NCI-H1105 (cell line): Measurements from ENCODE around the gene RXFP4.
"Not testable (repeated sequence)": the region's sequence is repeated elsewhere in the genome, so short reads cannot be mapped to it uniquely, and the experiment has no call there.

Experiments
- DNase-seq: peaks from one replicate; lab custom pipeline; 2025; lab: John Stamatoyannopoulos, UW

RXFP4 gene

GRCh38 chr1:155930725-155931124 is 10.7 kb upstream of the RXFP4 start:
- not testable (repeated sequence) for DNase-seq

DNA sequence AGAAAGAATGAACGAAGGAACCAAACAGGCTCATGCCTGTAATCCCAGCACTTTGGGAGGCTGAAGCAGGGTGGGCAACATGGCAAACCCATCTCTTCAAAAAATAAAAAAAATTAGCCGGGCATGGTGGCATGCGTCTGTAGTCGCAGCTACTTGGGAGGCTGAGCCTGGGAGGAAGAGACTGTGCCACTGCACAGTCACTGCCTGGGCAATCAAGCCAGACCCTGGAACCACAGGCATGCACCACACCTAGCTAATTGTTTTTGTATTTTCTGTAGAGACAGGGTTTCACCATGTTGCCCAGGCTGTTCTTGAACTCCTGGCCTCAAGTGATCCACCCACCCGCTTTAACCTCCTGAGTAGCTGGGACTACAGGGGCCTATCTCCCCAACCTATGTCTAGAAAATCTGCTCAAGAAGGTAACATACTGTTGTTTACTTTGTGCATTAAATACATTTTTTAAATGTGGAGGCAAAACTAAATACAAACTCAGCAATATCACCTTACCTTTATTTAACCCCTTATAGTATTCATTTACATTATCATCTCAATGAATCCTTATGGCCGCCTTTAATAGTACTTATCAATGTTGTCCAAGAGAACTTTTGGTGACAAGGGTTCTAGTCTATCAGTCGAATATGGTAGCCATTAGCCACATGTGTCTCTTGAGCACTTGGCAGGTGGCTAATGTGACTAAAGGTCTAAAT is 10.0 kb upstream of the RXFP4 start:
- DNase-seq, result no peak

GRCh38 chr1:155932081-155932480 is 9.4 kb upstream of the RXFP4 start:
- no peak for DNase-seq

DNA sequence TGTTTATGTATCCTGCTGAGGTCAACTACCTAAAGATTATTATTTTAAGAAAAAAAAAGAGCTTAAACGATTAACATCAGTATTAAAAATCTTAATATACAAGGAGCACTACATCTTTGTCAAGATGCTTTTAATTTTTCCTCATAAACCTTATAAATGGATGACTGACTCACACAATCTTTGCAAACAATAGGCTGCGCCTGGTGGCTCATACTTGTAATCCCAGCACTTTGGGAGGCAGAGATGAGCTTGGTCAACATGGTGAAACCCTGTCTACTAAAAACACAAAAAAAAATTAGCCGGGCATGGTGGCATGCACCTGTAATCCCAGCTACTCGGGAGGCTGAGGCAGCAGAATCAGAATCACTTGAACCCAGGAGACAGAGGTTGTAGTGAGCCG is 9.0 kb upstream of the RXFP4 start:
- DNase-seq, result no peak

DNA sequence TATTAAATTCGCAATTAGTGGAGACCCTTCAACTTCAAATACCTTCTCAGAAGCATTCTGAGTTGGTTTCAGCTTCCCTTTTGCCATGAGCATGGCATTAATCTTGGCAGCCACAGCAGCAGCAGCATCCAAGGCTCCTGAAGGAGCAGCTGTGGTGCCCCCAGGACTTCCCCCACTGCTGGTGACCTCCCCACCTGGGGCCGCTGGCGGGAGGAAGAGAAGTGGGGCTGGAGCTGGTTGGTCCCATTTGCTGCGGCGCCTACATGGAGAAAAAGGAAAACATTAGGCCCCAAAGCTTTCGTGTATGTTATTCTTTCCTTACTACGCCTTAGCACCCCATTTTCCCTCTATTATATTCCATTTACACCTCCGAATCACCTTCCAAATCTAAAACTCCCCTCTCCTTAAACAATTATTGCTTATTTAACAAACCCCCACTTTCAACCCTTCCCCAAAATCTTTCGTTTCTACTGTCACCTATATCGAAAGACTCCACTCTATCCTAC is 7.8 kb upstream of the RXFP4 start:
- no peak for DNase-seq

GRCh38 chr1:155934097-155934935 is 7.1 kb upstream of the RXFP4 start, which contains the start of gene KHDC4:
TSS of gene KHDC4 (minus strand) at chr1:155934413. CDS start at chr1:155934373, 40 bp downstream.
- DNase-seq, result peak; percentile 99

GRCh38 chr1:155934936-155935590 is 6.4 kb upstream of the RXFP4 start:
- no peak for DNase-seq

DNA sequence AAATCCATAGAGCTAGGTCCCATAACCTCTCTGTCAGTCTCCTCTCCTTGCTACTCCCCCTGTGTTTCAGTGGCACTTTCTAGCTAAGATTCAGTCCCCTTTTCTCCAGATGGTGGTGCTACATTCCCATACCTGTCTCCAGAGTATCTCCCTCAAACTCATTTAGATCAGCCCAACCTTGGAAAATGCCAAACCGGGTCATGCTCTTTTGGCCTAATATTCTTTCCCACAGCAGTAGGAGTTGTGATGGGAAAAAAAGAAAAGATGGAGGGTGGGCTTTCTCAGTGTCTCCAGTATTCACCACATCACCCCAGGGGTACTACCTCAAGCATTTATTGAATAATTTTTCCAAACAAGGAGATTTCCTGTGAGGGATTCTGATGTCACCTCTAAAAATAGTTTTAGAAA is 3.2 kb upstream of the RXFP4 start:
- peak; percentile 37 for DNase-seq

DNA sequence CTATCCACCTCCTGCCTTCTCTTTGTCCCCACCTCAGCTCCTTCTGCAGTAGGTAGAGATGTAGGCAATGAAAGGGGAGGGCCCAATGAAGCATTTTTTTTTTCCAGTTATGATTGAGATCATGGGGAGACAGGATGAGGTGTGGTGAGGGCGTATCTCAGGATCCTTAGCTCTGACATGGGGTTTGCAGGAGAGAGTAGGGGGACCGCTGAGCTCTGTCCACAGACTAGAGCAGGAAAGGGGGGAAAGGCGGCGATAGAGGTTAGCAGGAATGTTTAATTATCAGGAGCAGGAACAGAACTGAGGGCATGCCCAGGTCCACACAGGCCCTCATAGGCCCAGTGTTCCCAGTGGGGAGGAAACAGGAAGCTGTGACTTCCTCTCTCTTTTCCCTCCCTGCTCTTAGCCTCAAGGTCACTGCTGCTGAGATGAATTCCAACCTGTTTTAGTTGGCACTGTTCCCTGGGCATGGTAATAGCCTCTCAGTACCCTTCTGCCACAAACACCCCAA is 901 bp upstream of the RXFP4 start:
- no peak for DNase-seq

GRCh38 chr1:155941845-155942531 is 550 bp downstream of the RXFP4 start:
- no peak for DNase-seq

- no peak for DNase-seq
These were observed 1.2 kb downstream of the RXFP4 start for GRCh38 chr1:155942578-155943141.

DNA sequence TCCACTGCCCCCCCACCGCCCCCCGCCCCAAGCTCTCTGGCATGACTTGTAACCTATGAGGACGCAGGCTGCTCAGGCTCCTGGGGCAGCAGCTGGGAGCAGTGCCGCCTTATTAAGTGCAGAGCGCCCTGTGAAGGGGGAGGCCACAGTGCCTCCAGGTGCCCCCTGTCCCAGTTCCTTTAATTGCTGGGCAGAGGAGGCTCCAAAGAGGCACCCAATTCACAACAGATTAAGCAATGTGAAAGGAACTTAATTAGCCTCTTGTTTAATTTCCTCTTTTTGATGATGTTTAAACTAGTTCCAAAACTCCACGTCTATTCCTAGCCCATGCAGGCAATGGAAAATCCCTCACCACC is 3.0 kb downstream of the RXFP4 start:
- DNase-seq, result no peak

DNA sequence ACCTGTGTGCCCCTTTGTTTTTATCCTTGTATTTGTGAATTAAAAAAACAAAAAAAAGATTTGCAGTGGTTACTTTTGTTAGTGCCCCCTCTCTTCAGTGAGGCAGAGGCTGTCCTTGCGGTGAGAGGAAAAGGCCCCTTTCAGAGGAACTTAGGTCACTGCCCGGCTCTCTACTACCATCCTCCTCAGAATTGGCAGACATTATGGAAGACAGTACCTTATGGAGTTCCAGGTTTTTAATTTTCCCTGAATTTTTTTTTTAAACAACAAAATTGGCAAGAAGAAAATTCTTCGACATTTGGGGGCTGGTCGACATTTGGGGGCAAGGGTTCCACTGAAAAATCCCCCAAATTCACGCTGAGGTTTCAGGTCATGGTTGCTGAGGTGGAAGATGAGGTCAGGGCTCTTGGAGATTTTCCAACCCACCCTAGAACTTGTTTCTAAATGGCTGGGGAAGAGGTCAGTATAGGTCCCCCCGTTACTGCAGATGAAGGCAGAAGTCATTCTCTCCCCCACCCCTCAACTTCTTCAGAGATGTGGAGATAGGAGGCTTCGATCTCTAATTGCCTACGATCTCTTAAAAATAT is 5.3 kb downstream of the RXFP4 start:
- no peak for DNase-seq

GRCh38 chr1:155947292-155947691 is 5.9 kb downstream of the RXFP4 start:
- no peak for DNase-seq

- DNase-seq, result no peak
These were observed 6.3 kb downstream of the RXFP4 start for GRCh38 chr1:155947741-155948140.

DNA sequence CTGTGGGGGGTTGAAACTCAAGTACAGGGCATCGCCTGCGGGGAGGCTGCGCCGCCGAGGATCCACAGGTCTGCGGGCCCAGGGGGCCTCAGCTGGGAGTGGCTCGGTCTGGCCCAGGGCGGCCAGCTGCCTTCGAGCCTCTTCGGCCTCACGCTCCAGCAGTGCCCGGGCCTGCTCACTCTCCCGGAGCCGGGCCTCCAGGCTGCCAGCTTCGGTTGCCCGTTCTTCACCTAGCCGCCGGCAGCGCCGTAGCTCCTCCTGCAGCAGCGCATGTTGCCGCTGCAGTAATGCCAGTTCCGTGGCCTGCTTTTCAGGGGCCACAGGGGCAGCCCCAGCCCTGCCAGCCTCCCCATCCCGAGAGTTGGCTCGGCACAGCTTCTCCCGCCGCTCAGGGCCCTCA is 9.4 kb downstream of the RXFP4 start:
- no peak for DNase-seq

DNA sequence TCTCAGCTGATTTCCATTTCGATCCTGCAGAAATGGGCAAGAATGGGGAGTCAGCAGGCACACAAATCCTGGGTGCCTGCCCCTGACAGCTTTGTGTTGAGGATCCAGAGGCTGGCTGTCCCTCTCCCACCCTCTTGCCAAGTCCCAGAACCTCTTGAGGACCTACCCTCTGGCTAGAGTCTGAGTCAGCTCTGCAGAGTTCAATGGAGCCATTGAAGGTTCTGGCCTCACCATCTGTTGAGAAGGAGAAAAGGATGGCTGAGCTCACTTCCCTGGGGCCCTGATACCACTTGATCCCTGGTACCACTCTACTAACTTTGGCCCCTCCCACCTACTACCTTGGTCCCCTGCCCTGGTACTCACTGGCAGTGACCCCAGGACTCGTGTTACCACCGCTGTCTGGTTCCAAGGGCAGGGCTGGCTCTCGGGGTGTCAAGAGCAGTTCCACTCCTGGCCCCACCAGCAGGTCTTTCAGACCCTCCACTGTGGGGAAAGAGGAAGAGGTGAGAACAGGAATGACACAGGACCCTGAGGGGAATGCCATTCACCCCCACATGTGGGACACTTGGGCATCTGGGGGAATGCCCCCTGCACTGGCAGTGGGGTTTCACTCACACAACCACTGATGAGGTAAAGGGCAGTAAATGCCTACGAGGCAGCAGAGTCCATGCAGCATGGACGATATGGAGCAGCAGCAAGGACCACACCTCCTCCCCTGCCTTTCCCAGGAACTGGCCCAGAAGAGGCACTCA is 10.5 kb downstream of the RXFP4 start:
- DNase-seq, result no peak

DNA sequence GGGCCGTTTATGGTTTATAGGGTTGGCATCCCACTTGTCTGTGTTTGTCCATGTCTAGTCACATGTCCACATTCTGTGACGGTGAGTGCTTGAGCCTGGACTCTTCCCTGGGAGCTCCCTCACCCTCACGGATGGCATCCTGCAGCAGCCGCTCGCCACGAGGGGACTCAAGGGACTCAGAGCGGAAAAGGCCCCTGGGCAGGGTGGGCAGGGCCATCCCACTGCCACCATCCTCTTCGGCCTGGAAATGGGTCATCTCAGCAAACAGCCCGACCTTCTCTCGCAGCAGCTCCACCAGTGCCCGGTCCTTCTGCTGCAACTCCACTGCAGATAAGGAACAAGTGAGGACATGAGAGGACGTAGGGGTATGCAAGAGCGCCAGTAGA is 11.1 kb downstream of the RXFP4 start:
- no peak for DNase-seq

DNA sequence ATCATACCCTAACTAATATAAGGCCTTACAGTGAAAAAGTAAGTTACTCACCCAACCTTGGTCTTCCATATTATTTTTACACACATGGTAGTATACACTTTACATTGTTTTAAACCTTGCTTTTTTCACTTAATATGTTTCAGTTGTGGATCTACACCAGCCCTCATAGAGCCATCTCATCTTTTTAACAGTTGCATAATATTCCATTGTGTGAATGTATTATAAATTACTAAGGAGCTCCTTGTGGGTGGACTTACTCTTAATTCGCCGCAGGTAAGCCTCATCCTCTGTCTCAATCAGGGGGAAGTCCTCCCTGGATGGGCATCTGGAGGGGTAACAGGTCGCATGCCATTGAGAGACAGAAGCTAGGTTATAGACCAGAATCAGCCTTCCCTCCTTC is 13.2 kb downstream of the RXFP4 start:
- DNase-seq, result no peak

DNA sequence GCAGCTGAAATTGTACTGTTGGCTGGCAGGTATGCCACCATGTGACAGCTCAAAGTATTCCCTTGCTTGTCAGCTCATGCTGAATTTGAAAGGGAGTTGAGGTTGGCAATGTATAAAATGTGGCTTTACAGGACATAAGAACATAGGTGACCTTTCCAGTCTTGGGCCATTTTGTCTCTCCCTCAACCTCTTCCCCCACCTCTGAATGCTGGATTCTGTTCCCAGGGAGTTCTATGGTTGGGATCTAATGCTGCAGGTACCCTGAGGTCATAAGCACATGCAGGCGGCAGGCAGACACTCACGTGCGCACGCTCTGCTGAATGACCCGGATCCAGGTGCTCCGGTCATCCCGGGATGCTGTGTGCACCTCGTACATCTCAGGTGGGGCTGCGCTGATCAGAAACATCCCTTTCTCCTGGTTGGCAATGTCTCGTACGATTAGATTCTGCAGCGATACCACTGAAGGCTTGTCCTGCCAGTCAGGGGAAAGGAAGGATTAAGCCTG is 16.0 kb downstream of the RXFP4 start:
- DNase-seq, result no peak
